ENCODE results near the gene PNPLA1.

Gene PNPLA1

DNA sequence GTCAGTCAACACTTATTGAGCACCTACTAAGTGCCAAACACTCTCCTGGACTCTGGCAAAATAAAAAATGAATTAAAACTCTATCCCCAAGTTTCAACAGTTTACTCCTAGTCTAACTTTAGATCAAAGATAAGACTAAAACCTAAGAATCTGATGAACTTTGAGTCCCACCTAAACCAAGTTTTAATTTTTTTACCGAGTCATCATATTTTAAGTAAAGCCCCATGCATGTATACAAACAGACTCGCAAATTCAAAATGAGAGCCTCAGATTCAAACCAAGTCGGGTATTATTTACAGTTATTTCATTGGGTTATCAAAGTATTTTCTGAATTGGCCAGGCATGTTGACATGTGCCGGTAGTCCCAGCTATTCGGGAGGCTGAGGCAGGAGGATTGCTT lies 38.7 kb downstream of the PNPLA1 start:
- no peaks in the 10 kb centered on the region for H3F3A ChIP-seq (ENCODE audit: insufficient read depth, low read length)
- TF ChIP-seq EZH2 (IDR thresholded peaks at IDR 0.05; ENCODE audit: borderline replicate concordance, low read length): no peak
- no peak for TF ChIP-seq CTCF (IDR thresholded peaks at IDR 0.05; ENCODE audit: low read length)

DNA sequence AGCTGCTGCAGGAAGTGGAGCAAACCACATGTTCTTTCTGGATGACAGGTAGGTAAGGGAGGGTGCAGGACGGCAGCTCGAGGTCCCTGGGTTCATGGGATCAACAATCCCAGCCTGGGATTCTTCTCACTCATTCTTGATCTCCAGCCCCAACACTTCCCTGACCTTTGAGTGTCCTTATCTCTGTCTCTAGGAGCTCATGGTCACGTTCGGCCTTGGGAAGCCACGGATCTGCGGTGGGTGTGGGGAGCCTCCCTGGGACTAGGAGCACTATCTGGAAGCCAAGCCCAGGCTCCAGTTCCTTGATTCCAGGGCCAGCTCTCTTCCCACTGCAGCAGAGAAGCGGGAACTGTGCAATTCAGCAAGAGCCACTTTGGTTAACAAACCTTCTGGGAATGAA lies 39.3 kb downstream of the PNPLA1 start:
- no peaks in the 10 kb centered on the region for H3K9me3 ChIP-seq (ENCODE audit: low read length)
- H3K4me2 ChIP-seq (ENCODE audit: low read length): no peak overlapping the region
- TF ChIP-seq CTCF (IDR thresholded peaks at IDR 0.05; ENCODE audit: low read length): no peak
- no peak for TF ChIP-seq EZH2 (IDR thresholded peaks at IDR 0.05; ENCODE audit: borderline replicate concordance, low read length)
- H4K20me1 ChIP-seq (ENCODE audit: insufficient read depth, low read length): no peaks in the 10 kb centered on the region
- H3K4me1 ChIP-seq (ENCODE audit: insufficient read depth, low read length, severe bottlenecking): peaks cover 14% of the 10 kb centered on the region
- no peaks in the 10 kb centered on the region for H3K36me3 ChIP-seq (ENCODE audit: insufficient read depth, low read length)
- H3F3A ChIP-seq (ENCODE audit: insufficient read depth, low read length): no peaks in the 10 kb centered on the region
- H3K9ac ChIP-seq (ENCODE audit: low read length): no peak overlapping the region
- H3K27ac ChIP-seq (ENCODE audit: low read depth, low read length, poor library complexity, severe bottlenecking): no peak overlapping the region
- no peaks in the 10 kb centered on the region for H3K9me2 ChIP-seq (ENCODE audit: low read depth, low read length)
- H3K4me3 ChIP-seq (ENCODE audit: low read depth, low read length, poor library complexity, severe bottlenecking): no peak overlapping the region
- H2AFZ ChIP-seq (ENCODE audit: low read length): no peak overlapping the region
- no peaks in the 10 kb centered on the region for H3K79me2 ChIP-seq (ENCODE audit: insufficient read depth, low read length)
- H3K27me3 ChIP-seq (ENCODE audit: insufficient read depth, low read length): no peaks in the 10 kb centered on the region; the same call in 1 of the 2 replicates

More for the DNA sequence above, 38.7 kb downstream of the PNPLA1 start:
- no peaks in the 10 kb centered on the region; the same call in 1 of the 2 replicates for H3K27me3 ChIP-seq (ENCODE audit: insufficient read depth, low read length)
- no peaks in the 10 kb centered on the region for H4K20me1 ChIP-seq (ENCODE audit: insufficient read depth, low read length)
- no peaks in the 10 kb centered on the region for H3K9me3 ChIP-seq (ENCODE audit: low read length)
- H2AFZ ChIP-seq (ENCODE audit: low read length): no peak overlapping the region
- no peaks in the 10 kb centered on the region for H3K9me2 ChIP-seq (ENCODE audit: low read depth, low read length)
- H3K4me2 ChIP-seq (ENCODE audit: low read length): no peak overlapping the region
- H3K9ac ChIP-seq (ENCODE audit: low read length): no peak overlapping the region
- no peaks in the 10 kb centered on the region for H3K79me2 ChIP-seq (ENCODE audit: insufficient read depth, low read length)
- H3K4me1 ChIP-seq (ENCODE audit: insufficient read depth, low read length, severe bottlenecking): peaks cover 10% of the 10 kb centered on the region
- no peak overlapping the region for H3K27ac ChIP-seq (ENCODE audit: low read depth, low read length, poor library complexity, severe bottlenecking)
- no peak overlapping the region for H3K4me3 ChIP-seq (ENCODE audit: low read depth, low read length, poor library complexity, severe bottlenecking)
- H3K36me3 ChIP-seq (ENCODE audit: insufficient read depth, low read length): no peaks in the 10 kb centered on the region

DNA sequence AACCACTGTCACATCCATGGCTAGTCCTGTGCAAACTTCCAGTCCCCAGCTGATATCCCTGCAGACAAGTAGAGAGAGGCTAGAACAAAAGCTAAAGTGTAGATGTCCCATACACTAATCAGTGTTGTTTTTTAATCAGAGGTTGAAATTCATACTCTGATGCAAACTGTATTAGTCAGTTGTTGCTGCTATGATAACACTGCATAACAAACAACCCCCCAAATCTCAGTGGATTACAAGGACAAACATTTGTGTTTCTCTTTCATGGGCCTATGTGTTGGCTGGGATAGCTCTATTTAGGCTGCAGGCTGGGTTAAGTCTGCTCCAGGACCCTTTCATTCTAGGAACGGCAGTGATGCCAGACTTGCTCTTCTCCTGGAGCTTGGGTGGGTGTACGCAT lies 40.0 kb downstream of the PNPLA1 start:
- Histone ChIP-seq H3K27me3 (ENCODE audit: insufficient read depth, low read length) (no peaks in the 10 kb centered on the region; the same call in 1 of the 2 replicates), H3K9me2 (ENCODE audit: low read depth, low read length) (no peaks in the 10 kb centered on the region), H3K4me3 (ENCODE audit: low read depth, low read length, poor library complexity, severe bottlenecking) (no peak overlapping the region), H3K79me2 (ENCODE audit: insufficient read depth, low read length) (no peaks in the 10 kb centered on the region), H3K36me3 (ENCODE audit: insufficient read depth, low read length) (no peaks in the 10 kb centered on the region), H3K4me1 (ENCODE audit: insufficient read depth, low read length, severe bottlenecking) (peaks cover 14% of the 10 kb centered on the region), H3K4me2 (ENCODE audit: low read length) (no peak overlapping the region), H3K9me3 (ENCODE audit: low read length) (no peaks in the 10 kb centered on the region), H2AFZ (ENCODE audit: low read length) (no peak overlapping the region), H4K20me1 (ENCODE audit: insufficient read depth, low read length) (no peaks in the 10 kb centered on the region), H3K9ac (ENCODE audit: low read length) (no peak overlapping the region), H3K27ac (ENCODE audit: low read depth, low read length, poor library complexity, severe bottlenecking) (no peak overlapping the region), H3F3A (ENCODE audit: insufficient read depth, low read length) (no peaks in the 10 kb centered on the region)
- TF ChIP-seq EZH2 (IDR thresholded peaks at IDR 0.05; ENCODE audit: borderline replicate concordance, low read length) (no peak), CTCF (IDR thresholded peaks at IDR 0.05; ENCODE audit: low read length) (no peak)

Data from OCI-LY1 (cell line).